DMS79 treated with DMSO at 0.1 percent for 48 hours (cell line): ENCODE results near the gene COG7.
A peak's percentile ranks its signal among the peaks of the same experiment; 100 is the strongest.
"Not testable (repeated sequence)": the region's sequence is repeated elsewhere in the genome, so short reads cannot be mapped to it uniquely, and the experiment has no call there.

ENCODE experiments used
- DNase-seq: peaks from one replicate; lab custom pipeline; 2025; lab: John Stamatoyannopoulos, UW

The COG7 gene

GRCh38 chr16:23409522-23409921 is 43.5 kb downstream of the COG7 start:
- no peak for DNase-seq

- DNase-seq = peak; percentile 60
Observed at GRCh38 chr16:23408823-23409298, 44.1 kb downstream of the COG7 start.

- DNase-seq = no peak
Observed at GRCh38 chr16:23408242-23408822, 44.7 kb downstream of the COG7 start.

DNA sequence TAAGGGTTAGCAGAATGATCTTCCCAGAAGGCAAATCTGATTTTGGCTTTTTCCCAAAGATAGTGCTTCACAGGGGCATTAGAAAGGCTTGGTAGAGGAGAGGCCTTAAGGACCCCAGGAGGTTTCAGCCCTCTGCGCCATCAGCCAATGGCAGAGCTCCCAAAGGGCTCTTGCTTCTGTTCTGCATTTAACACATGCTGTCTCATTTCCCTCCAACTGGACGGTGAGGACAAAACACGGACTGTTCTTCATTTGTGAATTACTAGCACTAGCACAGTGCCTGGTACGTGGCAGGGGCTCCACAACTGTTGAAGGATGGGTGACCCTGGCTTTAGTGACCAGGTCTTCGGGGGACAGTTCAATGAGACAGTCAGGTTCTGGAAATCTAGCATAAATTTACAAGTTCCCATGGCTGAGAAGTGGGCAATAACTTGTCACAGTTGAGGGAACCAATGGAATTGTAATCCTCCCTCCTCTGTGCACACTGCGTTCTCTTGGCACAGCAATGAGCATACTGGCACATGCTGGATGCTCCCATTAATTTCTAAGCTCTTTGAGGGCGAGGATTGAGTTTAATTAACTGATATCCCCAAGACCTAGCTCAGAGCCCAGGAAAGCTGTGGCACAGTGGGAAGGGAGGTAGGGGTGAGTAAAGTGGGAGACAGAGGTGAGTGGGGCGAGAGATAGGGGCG is 45.4 kb downstream of the COG7 start:
- no peak for DNase-seq

- DNase-seq = no peak
Observed at GRCh38 chr16:23406546-23407240, 46.3 kb downstream of the COG7 start.

DNA sequence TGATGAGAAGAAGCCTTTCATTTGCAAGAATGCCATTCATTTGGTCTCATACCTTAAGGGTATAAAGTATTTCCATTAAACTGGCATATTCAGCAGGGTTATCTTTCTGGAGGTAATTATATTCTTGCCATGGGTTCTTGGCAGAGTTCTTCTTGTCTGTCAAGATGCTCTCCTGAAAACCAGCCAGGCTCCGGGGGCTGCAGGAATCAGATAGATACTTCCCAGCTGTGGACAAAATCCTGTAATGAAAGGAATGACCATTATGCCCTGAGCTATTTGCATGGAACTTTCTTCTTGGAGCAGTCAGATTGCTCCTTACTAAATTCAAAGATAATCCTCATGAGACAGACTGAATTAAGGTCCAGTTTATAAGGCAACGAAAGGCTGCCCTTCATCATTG is 47.0 kb downstream of the COG7 start:
- no peak for DNase-seq

DNA sequence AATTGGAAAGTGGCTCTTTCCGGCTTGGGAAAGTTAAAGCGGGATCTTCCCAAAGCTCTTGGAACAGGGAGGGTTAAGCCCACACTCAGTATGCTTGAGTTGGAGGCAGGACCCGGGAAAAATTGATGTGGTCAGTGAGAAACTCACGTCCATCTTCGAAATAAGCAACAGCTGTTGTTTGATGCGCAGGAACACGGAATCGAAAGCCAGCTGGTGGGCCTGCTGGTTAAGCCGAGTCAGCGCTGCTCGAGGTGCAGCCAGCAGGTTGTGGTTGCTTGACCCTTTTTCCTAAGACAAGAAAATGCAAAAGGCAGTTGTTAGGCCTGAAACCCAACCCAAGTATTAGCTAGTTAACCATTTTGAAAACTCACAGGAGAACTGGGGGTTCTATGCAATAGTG is 49.4 kb downstream of the COG7 start:
- no peak for DNase-seq

DNA sequence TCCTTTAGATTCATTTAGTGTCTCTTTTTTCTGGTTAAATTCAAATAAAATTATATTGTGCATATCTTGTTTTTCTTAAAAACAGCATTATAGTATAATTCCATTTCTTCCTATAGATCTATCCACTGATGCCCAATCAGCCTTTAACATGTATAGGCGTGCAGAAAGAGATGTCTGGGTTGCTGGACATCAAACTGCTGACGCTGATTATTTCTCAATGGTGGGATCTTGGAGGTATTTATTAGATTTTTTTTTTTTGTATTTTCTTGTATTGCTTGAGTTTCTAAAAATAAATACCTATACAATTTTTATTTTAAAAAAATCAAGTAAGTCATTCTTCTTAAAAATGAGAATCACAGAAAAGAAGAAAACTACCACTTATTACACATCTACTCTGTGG is 50.9 kb downstream of the COG7 start:
- DNase-seq = no peak

GRCh38 chr16:23401139-23401538 is 51.9 kb downstream of the COG7 start:
- no peak for DNase-seq

DNA sequence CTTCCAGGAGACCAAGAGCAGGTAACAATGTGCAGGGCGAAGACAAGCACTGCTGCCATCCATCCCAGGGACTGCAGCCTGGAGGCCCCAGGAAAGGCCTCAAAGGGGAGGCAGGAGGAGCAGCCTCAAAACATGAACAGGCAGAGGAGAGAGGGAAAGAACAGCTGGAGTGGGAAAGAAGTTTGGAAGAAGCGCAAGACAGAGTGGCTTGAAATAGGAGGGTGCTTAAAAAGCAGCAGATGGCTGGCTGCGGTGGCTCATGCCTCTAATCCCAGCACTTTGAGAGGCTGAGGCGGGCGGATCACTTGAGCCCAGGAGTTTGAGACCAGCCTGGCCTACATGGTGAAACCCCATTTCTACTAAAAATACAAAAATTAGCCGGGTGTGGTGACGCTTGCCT is 52.5 kb downstream of the COG7 start:
- not testable (repeated sequence) for DNase-seq

GRCh38 chr16:23398987-23399805 is 53.8 kb downstream of the COG7 start:
- peak; percentile 84 for DNase-seq

- no peak for DNase-seq
Observed at GRCh38 chr16:23397464-23397863, 55.5 kb downstream of the COG7 start.

DNA sequence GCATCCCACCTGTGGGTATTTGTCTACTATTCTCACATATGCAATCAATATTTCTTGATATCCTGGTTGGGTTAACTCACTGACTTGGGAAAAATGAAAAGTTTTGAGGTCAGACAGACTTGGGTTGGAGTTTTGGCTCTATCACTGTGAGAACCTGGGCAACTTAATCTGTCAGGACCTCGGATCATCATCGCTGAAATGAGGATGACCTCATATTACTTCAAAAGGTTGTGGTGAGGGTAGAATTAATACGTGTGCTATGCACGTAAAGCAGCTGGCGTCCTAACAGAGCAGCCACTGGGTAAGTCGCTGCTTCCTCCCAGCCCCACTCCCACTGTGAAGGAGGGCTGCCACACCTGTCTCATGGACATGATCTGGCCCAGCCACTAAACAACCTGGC is 57.3 kb downstream of the COG7 start:
- no peak for DNase-seq

DNA sequence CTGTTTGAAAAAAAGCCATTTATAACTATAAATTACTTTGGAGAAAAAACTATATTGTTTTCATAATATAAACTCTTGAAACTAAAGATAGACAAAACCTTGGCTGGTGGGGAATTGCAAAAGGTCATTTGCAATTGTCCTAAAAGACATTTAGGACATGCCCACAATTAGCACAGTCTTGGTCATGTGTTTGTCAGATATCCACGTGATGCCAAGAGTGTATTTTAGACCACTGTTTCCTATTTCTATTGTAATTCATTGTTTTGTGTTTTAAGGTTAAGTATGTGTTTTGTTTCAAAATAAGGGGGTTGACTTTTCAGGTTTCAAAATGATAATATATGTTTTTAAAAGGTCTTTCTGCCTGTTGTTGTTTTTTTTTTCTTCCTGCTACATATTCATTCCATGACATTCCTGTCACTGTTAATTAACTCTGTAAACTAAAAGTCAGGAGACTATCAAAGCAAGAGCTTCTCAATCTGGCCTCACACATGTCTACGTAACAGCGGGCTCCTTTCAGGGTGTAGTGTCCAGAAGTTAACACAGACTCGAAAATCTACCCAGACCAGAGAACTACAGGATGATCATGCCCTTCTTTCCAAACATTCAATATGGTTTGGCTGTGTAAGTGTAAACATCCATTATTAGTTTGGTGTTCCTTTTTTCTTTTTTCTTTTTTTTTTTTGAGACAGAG is 58.7 kb downstream of the COG7 start:
- DNase-seq = no peak

- DNase-seq = no peak
Observed at GRCh38 chr16:23392223-23392600, 60.8 kb downstream of the COG7 start.

- DNase-seq = peak; percentile 45
Observed at GRCh38 chr16:23391381-23392222, 61.4 kb downstream of the COG7 start.

DNA sequence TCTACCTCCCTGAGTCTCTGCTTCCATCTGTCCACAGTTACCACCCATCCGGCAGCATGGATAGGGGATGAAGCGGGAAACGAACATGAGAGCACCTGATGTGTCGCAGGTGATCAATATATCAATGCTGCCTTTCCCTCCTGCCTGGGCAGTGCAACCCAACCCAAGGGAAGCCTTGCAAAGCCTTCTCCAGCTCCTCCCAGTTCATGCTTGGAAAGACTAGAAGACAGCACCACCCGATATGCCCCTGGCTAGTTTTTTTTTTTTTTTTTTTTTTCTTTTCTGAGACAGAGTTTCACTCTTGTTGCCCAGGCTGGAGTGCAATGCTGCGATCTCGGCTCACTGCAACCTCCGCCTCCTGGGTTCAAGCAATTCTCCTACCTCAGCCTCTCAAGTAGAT is 63.1 kb downstream of the COG7 start:
- not testable (repeated sequence) for DNase-seq

DNA sequence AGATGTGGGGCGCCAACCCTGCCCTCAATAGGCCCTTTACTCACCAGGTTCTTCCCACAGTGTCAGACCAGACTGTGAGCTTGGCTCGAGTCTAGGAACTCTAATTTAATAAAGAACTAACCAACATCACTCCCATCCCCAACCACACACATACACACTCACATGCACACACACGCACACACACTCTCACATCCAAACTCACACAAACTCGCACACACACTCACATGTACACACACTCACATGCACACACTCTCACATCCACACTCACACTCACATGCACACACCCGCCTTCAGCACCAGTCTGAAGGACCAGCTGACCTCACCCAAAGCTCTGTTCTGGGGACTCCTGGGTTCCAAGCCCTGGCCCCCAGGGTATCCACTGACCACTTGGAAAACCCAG is 63.8 kb downstream of the COG7 start:
- DNase-seq = no peak

DNA sequence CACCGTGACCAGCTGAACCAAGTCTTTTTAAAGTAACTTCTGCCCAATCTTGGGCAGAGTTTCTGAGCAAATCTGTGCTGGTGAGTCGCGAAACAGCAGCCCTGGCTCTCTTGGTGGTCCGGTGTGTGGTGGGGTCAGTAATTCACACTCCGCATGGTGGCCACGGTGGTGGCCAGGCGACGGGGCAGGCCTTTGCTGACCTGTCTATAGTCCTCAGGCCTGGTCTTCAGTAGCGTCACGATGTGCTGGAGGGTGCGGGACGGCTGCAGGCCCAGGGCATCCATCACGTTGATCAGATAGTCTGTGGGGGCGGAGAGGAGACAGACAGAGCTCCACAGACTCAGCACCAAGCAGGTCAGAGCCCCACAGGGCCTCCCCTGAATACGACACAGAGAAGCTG is 64.2 kb downstream of the COG7 start:
- no peak for DNase-seq

- no peak for DNase-seq
Observed at GRCh38 chr16:23387666-23388065, 65.3 kb downstream of the COG7 start.

DNA sequence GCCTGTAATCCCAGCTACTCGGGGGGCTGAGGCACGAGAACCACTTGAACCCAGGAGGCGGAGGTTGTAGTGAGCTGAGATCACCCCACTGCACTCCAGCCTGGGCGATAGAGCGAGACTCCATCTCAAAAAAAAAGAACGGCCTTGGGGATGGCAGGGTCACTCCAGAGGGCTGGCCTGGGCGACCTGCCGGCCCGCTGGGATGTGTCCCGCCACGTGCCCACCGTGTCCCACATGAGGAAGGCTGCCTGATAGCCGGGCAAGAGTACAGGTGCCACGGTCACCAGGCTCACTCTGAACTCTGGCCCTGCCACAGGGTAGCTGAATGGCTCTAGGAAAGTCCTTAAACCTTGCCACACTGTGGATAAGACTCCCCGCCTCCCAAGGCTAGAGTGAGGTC is 67.5 kb downstream of the COG7 start:
- no peak for DNase-seq
